NT2/D1 (cell line): ENCODE measurements around the gene UBAC2.

Experiments used
- SUZ12 ChIP-seq: IDR thresholded peaks from 2 replicates; pipeline ENCODE4 v1.6.1; 2011; ENCODE audit not compliant: insufficient read length, insufficient read depth; ENCODE audit errors: extremely low read depth
- ZNF274 ChIP-seq: IDR thresholded peaks from 2 replicates; pipeline ENCODE4 v1.6.1; 2011; ENCODE audit warnings: mild to moderate bottlenecking, low read depth, low read length

GRCh38 chr13:99344610-99345208, 144.1 kb downstream of the UBAC2 start:
- TF ChIP-seq ZNF274 (no peak), SUZ12 (no peak)
